ENCODE results near the gene CD44. TPM values are rescaled to one million over a fixed set of nuclear protein-coding genes. Genes with fewer than 3 reads are reported as not detected.

CD44 gene
- total RNA-seq, 3 donors from 2014 or later (not counting 1 experiment from before 2014, with no cell fraction given) = 354 to 638 (median 490) TPM

DNA sequence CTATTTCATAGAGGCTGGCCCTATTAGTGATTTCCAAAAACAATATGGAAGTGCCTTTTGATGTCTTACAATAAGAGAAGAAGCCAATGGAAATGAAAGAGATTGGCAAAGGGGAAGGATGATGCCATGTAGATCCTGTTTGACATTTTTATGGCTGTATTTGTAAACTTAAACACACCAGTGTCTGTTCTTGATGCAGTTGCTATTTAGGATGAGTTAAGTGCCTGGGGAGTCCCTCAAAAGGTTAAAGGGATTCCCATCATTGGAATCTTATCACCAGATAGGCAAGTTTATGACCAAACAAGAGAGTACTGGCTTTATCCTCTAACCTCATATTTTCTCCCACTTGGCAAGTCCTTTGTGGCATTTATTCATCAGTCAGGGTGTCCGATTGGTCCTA lies 91.4 kb downstream of the CD44 start:
- H3K4me1 ChIP-seq (ENCODE audit: control insufficient read depth, insufficient read depth, low read length) = peaks cover 7% of the 10 kb centered on the region
- WGBS (ENCODE audit: insufficient coverage) = 95% methylated on average over 1 of the region's 1 CpG
- Mint-ChIP-seq H3K27me3 (ENCODE audit: low read depth in 2 of 2) (no peaks in the 10 kb centered on the region), H3K4me1 (peaks cover 15 to 22% of the 10 kb centered on the region in 2 donors), H3K9me3 (peaks cover 0 to 2% of the 10 kb centered on the region in 2 donors), H3K27ac (peak overlapping the region in 1 of 2 donors; percentile 76), H3K36me3 (peaks cover 37% of the 10 kb centered on the region), H3K4me3 (no peak overlapping the region)
- TF ChIP-seq, protein P1, sequence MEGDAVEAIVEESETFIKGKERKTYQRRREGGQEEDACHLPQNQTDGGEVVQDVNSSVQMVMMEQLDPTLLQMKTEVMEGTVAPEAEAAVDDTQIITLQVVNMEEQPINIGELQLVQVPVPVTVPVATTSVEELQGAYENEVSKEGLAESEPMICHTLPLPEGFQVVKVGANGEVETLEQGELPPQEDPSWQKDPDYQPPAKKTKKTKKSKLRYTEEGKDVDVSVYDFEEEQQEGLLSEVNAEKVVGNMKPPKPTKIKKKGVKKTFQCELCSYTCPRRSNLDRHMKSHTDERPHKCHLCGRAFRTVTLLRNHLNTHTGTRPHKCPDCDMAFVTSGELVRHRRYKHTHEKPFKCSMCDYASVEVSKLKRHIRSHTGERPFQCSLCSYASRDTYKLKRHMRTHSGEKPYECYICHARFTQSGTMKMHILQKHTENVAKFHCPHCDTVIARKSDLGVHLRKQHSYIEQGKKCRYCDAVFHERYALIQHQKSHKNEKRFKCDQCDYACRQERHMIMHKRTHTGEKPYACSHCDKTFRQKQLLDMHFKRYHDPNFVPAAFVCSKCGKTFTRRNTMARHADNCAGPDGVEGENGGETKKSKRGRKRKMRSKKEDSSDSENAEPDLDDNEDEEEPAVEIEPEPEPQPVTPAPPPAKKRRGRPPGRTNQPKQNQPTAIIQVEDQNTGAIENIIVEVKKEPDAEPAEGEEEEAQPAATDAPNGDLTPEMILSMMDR (IDR thresholded peaks at IDR 0.05) = no peak
- no peak overlapping the region for H3K4me3 ChIP-seq (ENCODE audit: low read length)
- ATAC-seq (no peak), DNase-seq (no peak)
- intact Hi-C loops (cut with micrococcal nuclease) = no loop called here
- H3K9me3 ChIP-seq (ENCODE audit: control insufficient read depth, insufficient read depth, low read length) = peaks cover 3% of the 10 kb centered on the region
- no peak overlapping the region for H3K27ac ChIP-seq (ENCODE audit: low read length)
- H3K36me3 ChIP-seq (ENCODE audit: control insufficient read depth, insufficient read depth, low read length) = peaks cover 55% of the 10 kb centered on the region
- no peaks in the 10 kb centered on the region for H3K27me3 ChIP-seq (ENCODE audit: control insufficient read depth, insufficient read depth, low read length)

DNA sequence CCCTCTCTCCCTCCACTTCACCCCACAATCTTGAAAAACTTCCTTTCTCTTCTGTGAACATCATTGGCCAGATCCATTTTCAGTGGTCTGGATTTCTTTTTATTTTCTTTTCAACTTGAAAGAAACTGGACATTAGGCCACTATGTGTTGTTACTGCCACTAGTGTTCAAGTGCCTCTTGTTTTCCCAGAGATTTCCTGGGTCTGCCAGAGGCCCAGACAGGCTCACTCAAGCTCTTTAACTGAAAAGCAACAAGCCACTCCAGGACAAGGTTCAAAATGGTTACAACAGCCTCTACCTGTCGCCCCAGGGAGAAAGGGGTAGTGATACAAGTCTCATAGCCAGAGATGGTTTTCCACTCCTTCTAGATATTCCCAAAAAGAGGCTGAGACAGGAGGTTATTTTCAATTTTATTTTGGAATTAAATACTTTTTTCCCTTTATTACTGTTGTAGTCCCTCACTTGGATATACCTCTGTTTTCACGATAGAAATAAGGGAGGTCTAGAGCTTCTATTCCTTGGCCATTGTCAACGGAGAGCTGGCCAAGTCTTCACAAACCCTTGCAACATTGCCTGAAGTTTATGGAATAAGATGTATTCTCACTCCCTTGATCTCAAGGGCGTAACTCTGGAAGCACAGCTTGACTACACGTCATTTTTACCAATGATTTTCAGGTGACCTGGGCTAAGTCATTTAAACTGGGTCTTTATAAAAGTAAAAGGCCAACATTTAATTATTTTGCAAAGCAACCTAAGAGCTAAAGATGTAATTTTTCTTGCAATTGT lies 92.3 kb downstream of the CD44 start:
- H3K27me3 ChIP-seq (ENCODE audit: control insufficient read depth, insufficient read depth, low read length) = no peaks in the 10 kb centered on the region
- ATAC-seq (no peak), DNase-seq (no peak)
- H3K9me3 ChIP-seq (ENCODE audit: control insufficient read depth, insufficient read depth, low read length) = peaks cover 3% of the 10 kb centered on the region
- Mint-ChIP-seq H3K4me3 (no peak overlapping the region), H3K36me3 (peaks cover 37% of the 10 kb centered on the region), H3K27ac (peak overlapping the region in 1 of 2 donors; percentile 76), H3K27me3 (ENCODE audit: low read depth in 2 of 2) (no peaks in the 10 kb centered on the region), H3K4me1 (peaks cover 24 to 30% of the 10 kb centered on the region in 2 donors), H3K9me3 (peaks cover 0 to 2% of the 10 kb centered on the region in 2 donors)
- no peak overlapping the region for H3K4me3 ChIP-seq (ENCODE audit: low read length)
- H3K36me3 ChIP-seq (ENCODE audit: control insufficient read depth, insufficient read depth, low read length) = peaks cover 48% of the 10 kb centered on the region
- H3K4me1 ChIP-seq (ENCODE audit: control insufficient read depth, insufficient read depth, low read length) = peaks cover 13% of the 10 kb centered on the region
- intact Hi-C loops (cut with micrococcal nuclease) = no loop called here
- TF ChIP-seq, protein P1 (IDR thresholded peaks at IDR 0.05) = no peak
- 91% methylated on average over 4 of the region's 5 CpGs for WGBS (ENCODE audit: insufficient coverage)
- H3K27ac ChIP-seq (ENCODE audit: low read length) = no peak overlapping the region

DNA sequence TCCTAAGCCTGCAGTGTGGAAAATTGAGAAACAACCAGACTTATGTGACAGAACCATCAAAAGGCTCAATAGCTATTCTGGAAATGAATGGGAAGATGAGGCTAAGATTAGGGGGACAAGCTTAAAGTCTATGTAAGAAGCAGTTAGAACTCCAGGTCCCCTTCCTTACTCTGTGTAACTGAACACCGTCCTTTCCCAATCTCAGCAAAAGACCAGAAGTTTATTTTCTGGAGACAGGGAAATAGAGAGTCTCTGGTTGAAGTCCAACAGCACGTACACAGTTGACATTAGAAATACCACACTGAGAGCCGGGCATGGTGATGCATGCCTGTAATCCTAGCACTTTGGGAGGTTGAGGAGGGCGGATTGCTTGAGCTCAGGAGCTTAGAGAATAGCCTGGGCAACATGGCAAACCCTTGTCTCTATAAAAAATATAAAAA lies 93.9 kb downstream of the CD44 start:
- Mint-ChIP-seq H3K36me3 (peaks cover 37% of the 10 kb centered on the region), H3K9me3 (peaks cover 0 to 2% of the 10 kb centered on the region in 2 donors), H3K4me1 (peaks cover 39 to 40% of the 10 kb centered on the region in 2 donors), H3K27ac (peak overlapping the region; percentile 50 to 76), H3K4me3 (no peak overlapping the region), H3K27me3 (ENCODE audit: low read depth in 2 of 2) (peaks cover 0 to 2% of the 10 kb centered on the region in 2 donors)
- H3K4me1 ChIP-seq (ENCODE audit: control insufficient read depth, insufficient read depth, low read length) = peaks cover 19% of the 10 kb centered on the region
- DNase-seq (no peak), ATAC-seq (no peak)
- 98% methylated on average over 3 of the region's 4 CpGs for WGBS (ENCODE audit: insufficient coverage)
- peaks cover 3% of the 10 kb centered on the region for H3K9me3 ChIP-seq (ENCODE audit: control insufficient read depth, insufficient read depth, low read length)
- H3K27ac ChIP-seq (ENCODE audit: low read length) = no peak overlapping the region
- peaks cover 36% of the 10 kb centered on the region for H3K36me3 ChIP-seq (ENCODE audit: control insufficient read depth, insufficient read depth, low read length)
- H3K4me3 ChIP-seq (ENCODE audit: low read length) = no peak overlapping the region
- intact Hi-C loops (cut with micrococcal nuclease) = no loop called here
- TF ChIP-seq, protein P1 (IDR thresholded peaks at IDR 0.05) = no peak
- no peaks in the 10 kb centered on the region for H3K27me3 ChIP-seq (ENCODE audit: control insufficient read depth, insufficient read depth, low read length)

Data from natural killer cell (primary cell).